Skeletal muscle cell (primary cell): ENCODE data around the gene SFN.
"Not testable (repeated sequence)": the region's sequence is repeated elsewhere in the genome, so short reads cannot be mapped to it uniquely, and the experiment has no call there.

Experiments used
- DNase-seq: peaks from one replicate; pipeline ENCODE4 v3.0.0-alpha.2; 2010; ENCODE audit warnings: low read depth
- H3K4me3 ChIP-seq: 2 replicates; pipeline ENCODE4 v1.5.1; 2011; ENCODE audit warnings: low read depth, mild to moderate bottlenecking, control low read depth, low read length, moderate library complexity

Gene SFN

DNA sequence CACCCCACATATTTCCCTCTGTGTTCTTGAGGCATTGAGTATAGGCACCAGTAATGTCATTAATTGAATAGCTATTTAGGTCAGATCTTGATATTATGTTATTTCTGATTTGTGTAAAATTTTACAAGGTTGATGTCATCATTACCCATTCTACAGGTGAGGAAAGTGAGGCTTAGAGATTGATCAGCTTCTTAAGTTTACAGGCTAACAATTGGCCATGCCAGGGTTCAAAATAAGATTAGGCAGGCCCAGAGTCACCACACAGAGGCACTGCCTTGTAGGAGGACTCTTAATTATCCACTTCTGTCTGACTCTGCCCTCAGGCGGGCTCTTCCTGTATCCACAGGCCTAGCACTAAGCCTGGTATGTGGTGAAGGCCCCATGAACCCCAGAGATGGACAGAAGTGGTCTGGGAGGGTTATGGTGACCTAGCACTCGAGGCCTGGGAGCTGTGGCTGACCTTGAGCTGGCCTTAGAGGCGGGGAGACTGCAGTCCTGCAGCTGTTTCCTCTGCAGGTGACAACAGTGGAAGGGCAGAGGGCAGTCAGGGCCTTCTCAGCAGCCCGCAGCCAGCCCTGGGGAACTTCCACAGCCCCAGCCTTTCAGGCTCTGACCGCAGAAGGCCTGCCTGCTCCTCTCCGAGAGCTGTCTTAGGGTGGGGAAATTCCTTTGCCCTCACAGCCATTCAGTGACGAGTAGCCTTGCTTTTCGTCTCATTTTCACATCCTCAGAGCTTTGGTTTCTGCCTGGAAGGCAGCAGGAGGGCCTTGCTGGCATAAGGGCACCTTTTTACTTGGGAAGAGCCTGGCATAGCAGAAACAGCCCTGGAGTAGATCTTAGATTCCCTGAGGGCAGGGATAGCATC is 24.2 kb upstream of the SFN start:
- DNase-seq, result no peak
- no peak overlapping the region for H3K4me3 ChIP-seq

GRCh38 chr1:26839339-26839722 is 23.6 kb upstream of the SFN start:
- no peak for DNase-seq
- H3K4me3 ChIP-seq, result no peak overlapping the region

- no peak for DNase-seq
- no peak overlapping the region for H3K4me3 ChIP-seq
Measured at GRCh38 chr1:26839779-26840178, 23.2 kb upstream of the SFN start.

GRCh38 chr1:26844424-26845196 is 18.3 kb upstream of the SFN start:
- no peak for DNase-seq
- H3K4me3 ChIP-seq, result no peak overlapping the region

- DNase-seq, H3K4me3 ChIP-seq: not testable (repeated sequence)
Measured at GRCh38 chr1:26847826-26848225, 15.1 kb upstream of the SFN start.

DNA sequence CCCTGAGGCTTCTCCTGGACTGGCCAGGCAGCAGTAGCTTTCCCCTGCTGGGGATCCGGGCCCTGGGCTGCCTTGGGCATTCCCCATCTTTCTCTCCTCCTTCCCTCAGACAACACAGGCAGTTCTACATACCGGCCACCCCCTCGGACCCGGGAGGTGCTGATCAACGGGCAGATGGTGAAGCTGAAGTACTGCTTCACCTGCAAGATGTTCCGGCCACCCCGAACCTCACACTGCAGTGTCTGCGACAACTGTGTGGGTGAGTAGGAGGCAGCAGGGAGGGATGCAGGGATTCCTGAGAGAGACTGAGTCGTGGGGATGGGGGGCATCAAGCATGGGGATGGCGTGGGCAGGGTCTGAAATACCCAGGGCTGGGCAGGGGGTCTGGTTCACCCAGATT is 14.4 kb upstream of the SFN start:
- DNase-seq, result no peak
- no peak overlapping the region for H3K4me3 ChIP-seq

- peak; percentile 62 for DNase-seq
- no peak overlapping the region for H3K4me3 ChIP-seq
Measured at GRCh38 chr1:26848941-26849774, 13.8 kb upstream of the SFN start.

GRCh38 chr1:26851106-26851684 is 11.8 kb upstream of the SFN start:
- no peak overlapping the region for H3K4me3 ChIP-seq
- DNase-seq, result no peak

DNA sequence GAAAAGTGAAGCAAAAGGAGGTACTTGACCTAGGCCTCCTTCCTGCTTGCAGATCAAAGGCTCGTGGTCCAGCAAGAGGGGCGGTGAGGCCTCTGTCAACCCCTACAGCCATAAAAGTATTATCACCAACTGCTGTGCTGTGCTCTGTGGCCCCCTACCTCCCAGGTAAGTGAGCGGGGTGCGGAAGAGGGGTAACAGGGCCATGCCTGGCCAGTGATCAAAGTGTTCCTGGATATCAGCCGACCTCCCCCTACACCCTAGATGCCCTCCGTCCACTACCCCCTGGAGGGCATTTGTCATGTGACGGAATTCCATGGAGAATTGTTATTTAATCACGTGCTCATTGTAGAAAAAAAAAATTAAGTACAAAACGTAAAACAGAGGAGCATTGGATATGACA is 10.2 kb upstream of the SFN start:
- H3K4me3 ChIP-seq, result no peak overlapping the region
- DNase-seq, result no peak

GRCh38 chr1:26853156-26853555 is 9.8 kb upstream of the SFN start:
- H3K4me3 ChIP-seq, result no peak overlapping the region
- no peak for DNase-seq

DNA sequence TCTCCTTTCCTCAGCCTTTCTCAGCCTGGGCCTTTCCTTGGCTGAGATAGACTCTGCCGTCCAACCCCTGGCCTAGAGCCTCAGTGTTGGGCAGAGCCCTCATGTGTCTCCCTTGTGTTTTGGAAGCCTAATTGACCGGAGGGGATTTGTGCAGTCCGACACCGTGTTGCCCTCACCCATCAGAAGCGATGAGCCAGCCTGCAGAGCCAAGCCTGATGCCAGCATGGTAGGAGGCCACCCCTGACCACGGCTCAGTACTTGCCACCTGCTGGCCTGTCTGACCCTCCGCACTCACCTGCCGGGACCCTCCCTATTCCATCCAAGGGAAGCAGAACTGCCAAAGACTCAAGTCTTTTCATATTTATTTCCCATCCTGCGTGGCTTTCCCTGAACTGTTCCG is 9.3 kb upstream of the SFN start:
- DNase-seq, result no peak
- no peak overlapping the region for H3K4me3 ChIP-seq

DNA sequence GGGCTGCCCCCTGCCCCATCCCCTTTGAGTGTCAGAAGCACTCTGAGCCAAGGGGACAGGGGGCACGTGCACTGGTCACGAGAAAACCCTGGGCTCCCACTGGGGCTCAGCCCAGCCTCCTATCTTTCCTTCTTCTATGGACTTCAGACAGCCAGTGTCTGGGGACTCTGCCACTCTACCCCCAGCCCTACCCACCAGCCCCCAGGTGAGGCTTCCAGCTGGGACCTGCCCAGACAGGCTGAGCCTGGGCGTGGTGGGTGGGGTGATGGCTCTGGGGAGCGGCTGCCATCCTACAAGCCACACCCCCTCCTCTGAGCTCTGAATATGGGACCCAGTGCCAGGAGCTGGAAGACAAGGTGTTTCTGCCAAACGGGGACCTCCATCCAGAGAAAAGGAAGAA is 8.0 kb upstream of the SFN start:
- no peak for DNase-seq
- no peak overlapping the region for H3K4me3 ChIP-seq

- H3K4me3 ChIP-seq, result no peak overlapping the region
Measured at GRCh38 chr1:26855636-26856035, 7.3 kb upstream of the SFN start.

DNA sequence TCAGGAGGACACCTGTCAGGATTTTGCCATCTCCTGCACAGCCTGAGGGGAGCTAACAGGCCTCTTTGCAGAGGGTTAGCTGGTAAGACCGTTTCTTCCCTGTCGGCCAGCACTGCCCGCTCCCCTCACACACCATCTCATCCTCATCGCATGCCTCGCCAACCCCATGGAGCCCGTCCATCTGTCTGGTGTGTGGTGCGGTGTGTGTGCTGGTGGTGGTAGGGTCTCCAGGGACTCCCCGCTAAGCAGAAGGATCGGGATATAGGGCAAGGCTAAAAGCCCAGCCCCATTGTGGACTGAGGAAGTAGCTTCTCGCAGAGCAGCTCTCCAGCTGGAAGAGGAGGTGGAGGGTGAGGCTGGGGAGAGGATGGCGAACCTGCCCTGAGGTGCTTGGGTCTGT is 6.8 kb upstream of the SFN start:
- no peak for DNase-seq
- H3K4me3 ChIP-seq, result no peak overlapping the region

More at GRCh38 chr1:26855636-26856035, 7.3 kb upstream of the SFN start:
- DNase-seq, result no peak

DNA sequence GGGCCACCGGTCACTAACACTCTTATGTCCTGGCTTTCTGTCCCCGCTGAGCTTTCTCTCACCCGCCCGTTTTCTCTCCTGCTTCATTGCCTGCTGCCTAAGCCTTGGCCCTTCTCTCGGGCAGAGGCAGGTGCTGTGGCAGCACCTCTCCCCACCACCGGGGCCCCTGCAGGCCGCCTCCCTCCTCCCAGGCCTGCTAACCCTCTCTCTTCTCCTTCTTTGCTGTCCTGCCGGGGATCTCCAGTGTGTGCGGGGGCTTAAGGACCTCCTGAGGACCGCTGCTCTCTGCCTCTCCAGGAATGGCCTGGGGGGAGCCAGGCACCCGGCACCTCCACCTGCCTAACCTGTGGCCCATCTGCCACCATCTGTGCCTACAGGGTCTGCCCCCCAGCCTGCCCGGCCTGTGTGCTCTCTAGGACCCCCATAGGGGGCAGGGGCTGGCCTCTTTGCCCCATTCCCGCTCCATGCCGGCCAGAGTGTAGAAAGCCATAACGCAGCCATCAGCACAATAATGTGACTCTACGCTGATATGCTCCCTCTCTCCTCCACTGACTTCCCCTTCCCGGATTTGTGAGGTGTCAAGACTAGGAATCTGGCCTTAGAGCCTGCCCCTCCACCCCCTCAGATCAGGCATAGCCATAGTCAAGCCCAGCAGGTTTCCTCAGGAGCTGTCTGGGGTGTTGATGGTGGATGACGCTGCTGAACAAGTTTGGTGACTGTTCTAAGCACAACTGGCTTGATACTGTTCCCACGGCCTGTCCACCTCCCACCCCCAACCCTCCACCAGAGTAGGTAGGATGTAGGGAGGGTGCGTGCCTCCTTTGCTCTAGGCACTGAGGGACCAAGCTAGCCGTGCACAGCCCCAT is 6.1 kb upstream of the SFN start:
- H3K4me3 ChIP-seq, result no peak overlapping the region
- DNase-seq, result no peak

DNA sequence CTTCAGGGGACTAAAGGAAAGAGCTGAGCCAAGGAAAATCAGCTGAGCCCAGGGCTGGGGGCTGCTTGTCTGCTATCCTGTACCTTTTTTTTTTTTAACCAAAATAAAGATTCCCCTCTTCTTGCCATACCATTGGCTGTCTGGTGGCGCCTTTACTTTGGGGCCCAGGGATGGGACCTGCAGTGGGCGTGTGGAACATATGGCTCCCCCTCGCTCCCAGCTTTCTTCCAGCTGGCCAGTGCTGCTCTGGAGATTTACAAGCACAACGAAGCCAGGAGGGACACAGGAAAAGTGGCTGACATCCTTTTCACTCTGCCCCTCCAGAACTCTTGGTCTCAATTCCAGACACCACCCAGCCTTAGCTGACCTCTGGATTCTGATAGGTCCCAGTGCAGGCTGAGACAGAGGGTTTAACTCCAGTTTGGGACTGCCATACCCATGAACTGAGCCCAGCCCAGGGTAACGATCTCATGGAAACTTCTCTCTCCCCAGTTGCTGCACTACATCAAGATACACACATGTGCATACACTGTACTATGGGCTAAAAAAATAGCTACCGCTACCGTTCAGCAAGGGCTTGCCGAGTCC is 5.4 kb upstream of the SFN start:
- no peak for DNase-seq
- no peak overlapping the region for H3K4me3 ChIP-seq

DNA sequence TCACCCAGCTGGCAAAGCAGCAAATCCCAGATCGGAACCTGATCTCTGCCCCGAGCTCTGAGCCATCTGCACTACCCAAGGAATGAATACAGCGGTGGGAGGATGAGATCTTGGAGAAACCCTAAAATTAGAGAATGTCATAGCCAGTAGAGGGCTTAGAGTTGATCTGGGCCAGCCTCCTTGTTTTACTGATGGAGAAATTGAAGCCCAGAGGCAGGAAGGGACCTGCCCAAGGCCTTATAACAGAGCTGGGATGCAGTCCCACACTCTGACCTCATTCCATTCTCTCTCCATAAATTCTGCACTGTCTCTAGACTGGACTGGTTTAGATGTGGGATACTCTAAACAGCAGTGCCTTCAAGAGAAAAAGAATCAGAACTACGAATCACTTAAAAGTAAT is 4.8 kb upstream of the SFN start:
- no peak for DNase-seq
- no peak overlapping the region for H3K4me3 ChIP-seq

DNA sequence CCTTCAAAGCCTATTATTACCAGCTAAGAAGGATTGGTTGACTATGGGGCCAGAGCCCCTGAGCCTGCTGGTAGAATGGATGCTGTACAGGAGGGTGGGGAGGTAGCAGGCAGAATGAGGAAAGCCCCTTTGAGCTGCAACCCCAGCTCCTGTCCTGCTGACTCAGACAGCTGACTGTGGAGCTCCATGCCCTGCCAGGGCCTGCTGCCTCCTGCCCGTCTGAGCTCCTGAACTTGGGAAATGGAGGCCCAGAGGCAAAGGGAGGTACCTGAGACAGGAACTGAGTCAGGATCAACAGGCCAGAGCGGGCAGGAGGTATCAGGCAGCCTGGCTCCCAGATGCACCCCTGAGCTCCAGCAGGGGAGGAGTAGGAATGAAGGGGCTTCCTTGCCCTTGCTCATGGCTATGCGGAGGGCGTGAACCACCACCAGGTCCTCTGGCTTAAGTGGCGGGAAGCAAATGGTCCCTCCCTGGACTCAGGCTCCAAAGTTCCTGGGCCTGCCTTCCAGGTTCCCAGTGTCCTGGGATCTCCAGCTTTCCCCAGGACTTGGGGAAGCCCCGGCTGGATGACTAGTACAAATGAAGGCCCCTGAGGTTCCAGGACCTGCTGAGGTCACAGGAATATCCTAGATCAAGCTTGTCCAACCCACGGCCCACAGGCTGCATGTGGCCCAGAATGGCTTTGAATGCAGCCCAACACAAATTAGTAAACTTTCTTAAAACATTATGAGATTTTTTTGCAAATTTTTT is 3.9 kb upstream of the SFN start:
- no peak for DNase-seq
- no peak overlapping the region for H3K4me3 ChIP-seq
